ENCODE measurements around the gene THRA.

Gene THRA

DNA sequence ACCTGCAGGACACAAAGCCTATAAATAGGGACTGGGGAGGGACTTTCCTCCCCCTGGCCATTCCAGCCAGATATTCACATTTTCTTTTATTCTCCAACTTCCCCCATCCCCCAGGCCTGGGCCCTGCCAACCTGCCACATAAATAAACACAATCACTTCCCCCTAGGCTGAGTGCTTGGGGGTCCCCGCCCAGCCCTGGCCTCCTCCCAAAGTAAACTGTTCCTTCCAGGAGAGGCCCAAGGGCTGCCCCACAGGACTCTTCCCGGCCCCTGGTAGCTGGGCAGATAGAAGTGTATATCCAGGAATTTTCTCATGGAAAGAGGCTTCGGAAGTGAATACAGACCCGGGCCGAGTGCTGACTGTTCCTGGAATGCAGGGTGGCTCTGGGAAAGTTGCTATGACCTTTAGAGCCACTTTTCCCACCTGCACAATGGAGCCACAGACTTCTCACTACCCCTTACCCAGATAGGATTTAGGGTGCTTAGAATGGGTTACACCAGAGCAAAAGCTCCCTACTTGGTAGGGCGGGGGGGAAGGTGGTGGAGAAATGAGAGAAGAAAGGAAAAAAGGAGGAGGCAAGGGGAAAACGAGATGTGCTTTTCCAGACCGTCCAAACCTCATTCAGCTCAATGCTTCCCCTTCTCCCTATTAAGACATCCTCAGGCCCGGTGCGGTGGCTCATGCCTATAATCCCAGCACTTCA is 39.0 kb upstream of the THRA start:
- H3K4me3 ChIP-seq (ENCODE audit: low read length): no peak overlapping the region
- TF ChIP-seq, protein P1, sequence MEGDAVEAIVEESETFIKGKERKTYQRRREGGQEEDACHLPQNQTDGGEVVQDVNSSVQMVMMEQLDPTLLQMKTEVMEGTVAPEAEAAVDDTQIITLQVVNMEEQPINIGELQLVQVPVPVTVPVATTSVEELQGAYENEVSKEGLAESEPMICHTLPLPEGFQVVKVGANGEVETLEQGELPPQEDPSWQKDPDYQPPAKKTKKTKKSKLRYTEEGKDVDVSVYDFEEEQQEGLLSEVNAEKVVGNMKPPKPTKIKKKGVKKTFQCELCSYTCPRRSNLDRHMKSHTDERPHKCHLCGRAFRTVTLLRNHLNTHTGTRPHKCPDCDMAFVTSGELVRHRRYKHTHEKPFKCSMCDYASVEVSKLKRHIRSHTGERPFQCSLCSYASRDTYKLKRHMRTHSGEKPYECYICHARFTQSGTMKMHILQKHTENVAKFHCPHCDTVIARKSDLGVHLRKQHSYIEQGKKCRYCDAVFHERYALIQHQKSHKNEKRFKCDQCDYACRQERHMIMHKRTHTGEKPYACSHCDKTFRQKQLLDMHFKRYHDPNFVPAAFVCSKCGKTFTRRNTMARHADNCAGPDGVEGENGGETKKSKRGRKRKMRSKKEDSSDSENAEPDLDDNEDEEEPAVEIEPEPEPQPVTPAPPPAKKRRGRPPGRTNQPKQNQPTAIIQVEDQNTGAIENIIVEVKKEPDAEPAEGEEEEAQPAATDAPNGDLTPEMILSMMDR (IDR thresholded peaks at IDR 0.05; ENCODE audit: insufficient read depth, low read depth, low read length, missing control alignments): no peak
- DNase-seq (ENCODE audit: low read depth): no peak

DNA sequence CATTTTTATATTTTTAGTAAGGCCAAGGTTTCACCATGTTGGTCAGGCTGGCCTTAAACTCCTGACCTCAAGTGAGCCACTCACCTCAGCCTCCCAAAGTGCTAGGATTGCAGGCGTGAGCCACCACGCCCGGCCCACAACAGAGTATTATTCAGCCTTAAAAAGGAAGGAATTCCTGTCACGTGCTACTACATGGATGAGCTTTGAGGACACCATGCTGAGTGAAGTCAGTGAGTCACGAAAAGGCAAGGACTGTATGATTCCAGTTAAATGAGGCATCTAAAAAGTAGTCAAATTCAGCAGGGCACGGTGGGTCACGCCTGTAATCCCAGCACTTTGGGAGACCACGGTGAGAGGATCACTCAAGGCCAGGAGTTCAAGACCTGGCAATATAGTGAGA is 37.9 kb upstream of the THRA start:
- no peak overlapping the region for H3K4me3 ChIP-seq (ENCODE audit: low read length)
- DNase-seq (ENCODE audit: low read depth): peak; percentile 57
- TF ChIP-seq, protein P1 (IDR thresholded peaks at IDR 0.05; ENCODE audit: insufficient read depth, low read depth, low read length, missing control alignments): no peak

DNA sequence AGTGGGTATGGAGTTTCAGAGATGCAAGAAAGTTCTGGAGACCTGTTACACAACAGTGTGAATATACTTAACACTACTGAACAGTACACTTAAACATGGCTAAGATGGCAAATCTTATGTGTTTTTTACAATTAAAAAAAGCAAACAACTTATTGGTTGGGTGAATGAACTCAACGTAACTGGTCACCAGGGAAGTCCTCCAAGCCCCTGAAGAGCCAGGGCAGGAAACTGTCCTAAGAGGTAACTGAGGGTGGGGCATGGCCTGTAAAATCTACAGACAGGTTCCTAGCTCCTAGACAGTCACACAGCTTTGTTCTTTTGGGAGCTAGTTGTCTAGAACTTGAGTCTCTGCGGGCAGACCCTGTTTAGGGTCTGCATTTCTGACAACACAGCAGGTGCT is 37.2 kb upstream of the THRA start:
- TF ChIP-seq, protein P1 (IDR thresholded peaks at IDR 0.05; ENCODE audit: insufficient read depth, low read depth, low read length, missing control alignments): no peak
- no peak for DNase-seq (ENCODE audit: low read depth)
- no peak overlapping the region for H3K4me3 ChIP-seq (ENCODE audit: low read length)

DNA sequence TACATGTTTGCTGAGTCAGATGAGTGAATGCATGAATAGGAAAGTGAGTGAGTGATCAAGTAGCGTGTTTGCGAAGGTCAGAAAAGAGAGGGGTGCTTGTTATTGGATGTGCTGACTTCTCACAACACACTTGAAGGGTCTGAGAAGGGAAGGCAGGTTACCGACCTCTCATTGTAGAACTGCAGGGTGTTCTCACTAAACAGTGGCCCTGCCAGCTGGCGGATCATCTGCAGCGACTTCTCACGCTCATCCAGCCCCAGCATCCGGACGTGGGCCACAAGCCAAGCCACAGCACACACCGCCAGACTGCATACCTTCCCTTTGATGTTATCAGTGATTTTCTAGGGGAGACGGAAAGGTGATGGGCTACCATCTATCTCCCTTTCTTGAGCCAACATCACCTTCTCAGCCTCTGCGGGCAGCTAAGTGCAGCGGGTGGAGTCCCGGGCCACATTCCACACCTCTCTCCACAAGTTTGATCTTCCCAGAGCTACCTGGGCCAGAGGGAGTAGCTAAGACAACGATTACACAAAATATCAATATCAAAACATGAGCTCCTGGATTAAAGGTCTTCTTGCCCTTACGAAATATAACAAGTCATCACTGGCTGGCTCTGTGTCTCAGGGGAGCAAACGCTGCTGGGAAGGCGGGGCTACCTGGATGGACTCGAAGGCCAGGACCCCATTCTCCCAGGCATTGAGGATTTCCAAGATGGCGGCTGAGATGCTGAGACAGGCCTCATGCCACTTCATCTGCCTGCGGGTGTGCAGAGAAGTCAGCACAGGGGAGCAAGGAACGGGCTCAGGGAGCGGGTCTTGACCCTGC is 36.6 kb upstream of the THRA start:
- peak; percentile 70 for DNase-seq (ENCODE audit: low read depth)
- TF ChIP-seq, protein P1 (IDR thresholded peaks at IDR 0.05; ENCODE audit: insufficient read depth, low read depth, low read length, missing control alignments): no peak
- no peak overlapping the region for H3K4me3 ChIP-seq (ENCODE audit: low read length)

DNA sequence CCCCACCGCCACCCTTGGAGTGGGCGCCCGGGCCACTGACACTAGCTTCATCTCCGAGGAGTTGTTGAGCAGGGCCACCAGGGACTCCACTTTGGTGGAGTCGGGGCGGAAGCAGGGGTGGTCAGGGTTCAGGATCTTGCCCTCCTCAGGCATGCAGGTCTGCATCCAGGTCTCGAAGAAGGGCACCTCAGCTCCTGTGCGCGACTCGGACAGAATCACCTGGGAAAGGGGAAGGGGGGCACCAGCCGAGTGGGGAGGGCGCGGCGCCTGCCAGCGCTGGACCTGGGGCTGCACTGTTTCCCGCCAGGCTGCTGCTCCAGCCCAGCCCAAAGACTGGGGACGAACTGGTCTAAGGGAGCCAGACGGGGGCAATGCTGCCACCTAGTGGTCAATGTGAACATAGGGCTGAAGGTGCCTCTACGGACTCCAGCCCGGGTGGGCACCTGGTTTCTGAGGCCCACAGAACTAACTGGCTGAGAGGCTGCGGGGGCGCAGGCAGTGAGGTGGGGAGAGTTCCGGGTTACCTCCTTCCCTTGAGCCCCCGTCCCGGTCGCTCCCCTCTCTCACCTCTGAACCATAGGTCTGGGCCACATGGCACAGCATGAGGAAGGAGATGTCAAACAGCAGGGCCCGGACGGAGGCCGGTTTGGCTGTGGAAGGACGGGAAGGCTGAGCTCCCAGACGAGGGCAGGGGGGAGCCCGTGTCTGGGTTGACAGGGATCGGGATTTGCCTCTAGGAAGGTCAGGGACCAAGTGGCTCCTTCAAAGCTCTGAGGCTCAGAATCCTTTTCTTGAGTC is 35.8 kb upstream of the THRA start:
- peak; percentile 86 for DNase-seq (ENCODE audit: low read depth)
- TF ChIP-seq, protein P1 (IDR thresholded peaks at IDR 0.05; ENCODE audit: insufficient read depth, low read depth, low read length, missing control alignments): peak; percentile 88
- no peak overlapping the region for H3K4me3 ChIP-seq (ENCODE audit: low read length)

DNA sequence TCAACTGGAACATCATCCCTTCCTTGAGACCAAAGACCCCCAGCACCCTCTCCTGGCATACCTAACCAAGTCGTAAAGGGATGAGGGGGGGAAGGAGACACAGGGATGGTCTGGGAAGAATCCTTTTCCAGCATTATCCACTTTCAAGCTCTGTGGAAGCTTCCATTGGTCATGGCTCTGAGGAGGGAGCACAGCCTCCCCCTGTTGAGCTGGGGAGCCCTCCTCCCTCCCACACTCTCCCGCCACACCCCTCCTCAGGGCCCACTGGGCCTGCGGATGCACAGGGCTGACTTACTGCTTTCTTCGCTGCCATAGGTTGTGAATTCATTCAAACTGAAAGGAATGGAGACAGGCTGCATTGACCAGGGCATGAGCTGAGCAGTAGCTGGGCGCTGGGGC is 35.2 kb upstream of the THRA start:
- H3K4me3 ChIP-seq (ENCODE audit: low read length): no peak overlapping the region
- no peak for DNase-seq (ENCODE audit: low read depth)
- TF ChIP-seq, protein P1 (IDR thresholded peaks at IDR 0.05; ENCODE audit: insufficient read depth, low read depth, low read length, missing control alignments): no peak
